HL-60/S4 treated with phorbol 12-myristate 13-acetate at 8.2 ng/mL for 4 days and 3 days (cell line): ENCODE measurements around the gene PRKCD.

Source experiments
- in situ Hi-C: fragments of 300-500 bp; cut with MboI; formaldehyde crosslinking; loops from 2 replicates; pipeline ENCODE4 v1.15.0; 2022; ENCODE audit warnings: low sequenced_read_pairs

Gene PRKCD

DNA sequence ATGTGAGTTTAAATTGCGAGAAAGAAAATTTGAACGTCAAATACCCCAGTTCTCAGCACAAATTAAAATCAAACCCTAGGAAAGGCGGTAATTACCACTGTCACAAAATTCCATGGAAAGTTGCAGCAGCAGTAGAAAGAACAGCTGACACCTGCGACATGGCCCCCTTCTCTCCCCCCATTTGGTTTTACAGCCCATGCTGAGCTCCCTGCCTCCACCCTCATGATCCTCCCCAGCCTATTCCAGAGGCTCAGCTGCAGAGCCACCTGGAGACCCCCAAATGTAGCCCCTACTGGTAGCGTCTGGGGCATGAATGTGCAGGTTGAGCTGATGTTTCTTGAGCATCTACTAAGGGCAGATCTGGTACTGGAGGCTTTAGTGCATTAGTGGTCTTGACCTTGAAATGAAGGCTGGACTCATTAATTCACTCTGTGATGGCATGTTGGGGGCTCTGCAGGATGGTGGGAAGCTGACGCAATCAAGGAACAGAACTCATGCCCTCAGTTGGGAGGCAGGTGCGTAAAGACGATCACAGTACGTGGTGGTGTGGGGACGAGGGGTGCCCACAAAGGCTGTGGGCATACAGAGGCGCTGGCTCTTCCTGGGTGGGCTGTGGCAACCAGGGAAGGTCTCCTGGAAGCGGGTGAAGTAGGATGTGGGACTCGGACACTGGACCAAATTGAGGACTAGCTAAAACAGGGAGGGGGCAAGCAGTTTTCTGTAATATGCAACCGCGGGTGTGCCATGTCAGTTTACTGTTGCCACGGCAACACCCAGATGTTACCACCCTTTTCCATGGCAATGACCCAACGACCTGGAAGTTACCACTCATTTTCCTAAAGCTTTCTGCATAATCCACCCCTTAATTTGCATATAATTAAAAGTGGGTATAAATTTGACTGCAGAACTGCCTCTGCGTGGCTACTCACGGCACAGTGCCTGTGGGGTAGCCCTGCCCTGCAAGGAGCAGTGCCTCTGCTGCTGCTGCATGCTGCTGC is 39.8 kb downstream of the PRKCD start:
- in situ Hi-C loops = no loop called here

- in situ Hi-C loops = no loop called here
Measured at GRCh38 chr3:53202331-53203015, 41.5 kb downstream of the PRKCD start.

DNA sequence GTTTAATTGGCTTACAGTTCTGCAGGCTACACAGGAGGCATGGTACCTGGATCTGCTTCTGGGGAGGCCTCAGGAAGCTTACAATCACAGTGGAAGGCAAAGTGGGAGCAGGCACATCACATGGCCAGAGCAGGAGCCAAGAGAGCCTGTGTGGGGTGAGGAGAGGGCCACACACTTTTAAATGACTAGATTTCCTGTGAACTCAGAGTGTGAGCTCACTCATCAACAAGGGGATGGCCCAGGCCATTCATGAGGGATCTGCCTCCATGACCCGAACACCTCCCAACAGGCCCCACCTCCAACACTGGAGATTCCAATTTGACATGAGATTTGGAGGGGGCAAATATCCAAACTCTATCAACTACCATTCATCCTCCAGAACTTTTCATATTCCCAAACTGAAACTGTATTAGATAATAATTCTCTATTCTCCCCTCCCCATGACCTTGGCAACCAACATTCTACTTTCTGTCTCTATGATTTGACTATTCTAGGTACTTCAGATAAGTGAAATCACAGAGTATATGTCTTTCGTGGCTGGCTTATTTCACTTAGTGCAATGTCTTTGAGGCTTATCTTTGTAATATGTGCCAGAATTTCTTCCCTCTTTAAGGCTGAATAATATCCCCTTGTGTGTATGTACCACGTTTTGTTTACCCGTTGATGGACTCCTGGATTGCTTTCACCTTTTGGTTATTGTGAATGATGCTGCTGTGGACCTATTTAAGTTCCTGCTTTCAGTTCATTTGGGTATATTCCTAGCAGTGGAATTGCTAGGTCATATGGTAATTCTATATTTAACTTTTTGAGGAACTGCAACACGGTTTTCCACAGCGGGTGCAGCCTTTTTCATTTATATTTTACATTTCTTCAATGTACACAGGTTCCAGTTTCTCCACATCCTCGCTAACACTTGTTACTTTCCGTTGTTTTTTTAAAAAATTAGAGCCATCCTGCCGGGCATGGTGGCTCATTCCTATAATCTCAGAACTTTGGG is 51.0 kb downstream of the PRKCD start:
- in situ Hi-C loops = no loop called here

DNA sequence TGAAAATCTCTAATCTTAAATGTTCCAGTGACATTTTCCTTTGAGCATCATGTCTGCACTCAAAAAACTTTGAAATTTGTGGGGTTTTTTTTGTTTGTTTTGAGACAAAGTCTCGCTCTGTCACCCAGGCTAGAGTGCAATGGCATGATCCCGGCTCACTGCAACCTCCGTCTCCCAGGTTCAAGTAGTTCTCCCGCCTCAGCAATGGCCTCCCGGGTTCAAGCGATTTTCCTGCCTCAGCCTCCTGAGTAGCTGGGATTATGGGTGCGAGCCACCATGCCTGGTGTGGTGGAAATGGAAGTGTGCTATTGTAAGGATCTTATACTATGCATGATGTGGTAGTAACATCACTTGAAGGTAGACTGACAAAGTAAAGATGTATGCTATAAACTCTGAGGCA is 52.3 kb downstream of the PRKCD start:
- in situ Hi-C loops = no loop called here

GRCh38 chr3:53215816-53216215 is 54.8 kb downstream of the PRKCD start:
- in situ Hi-C loops = no loop called here

DNA sequence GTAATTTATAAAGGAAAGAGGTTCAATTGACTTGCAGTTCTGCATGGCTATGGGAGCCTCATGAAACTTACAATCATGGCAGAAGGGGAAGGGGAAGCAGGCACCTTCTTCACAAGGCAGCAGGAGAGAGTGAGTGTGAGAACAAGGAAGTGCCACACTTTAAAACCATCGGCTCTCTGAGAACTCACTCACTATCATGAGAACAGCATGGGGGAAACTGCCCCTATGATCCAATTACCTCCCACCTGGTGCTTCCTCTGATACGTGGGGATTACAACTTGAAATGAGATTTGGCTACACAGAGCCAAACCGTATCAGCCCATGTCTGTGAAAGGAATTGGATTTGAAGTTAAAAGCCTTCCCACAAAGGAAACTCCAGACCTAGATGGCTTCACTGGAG is 55.7 kb downstream of the PRKCD start:
- in situ Hi-C loops = no loop called here

DNA sequence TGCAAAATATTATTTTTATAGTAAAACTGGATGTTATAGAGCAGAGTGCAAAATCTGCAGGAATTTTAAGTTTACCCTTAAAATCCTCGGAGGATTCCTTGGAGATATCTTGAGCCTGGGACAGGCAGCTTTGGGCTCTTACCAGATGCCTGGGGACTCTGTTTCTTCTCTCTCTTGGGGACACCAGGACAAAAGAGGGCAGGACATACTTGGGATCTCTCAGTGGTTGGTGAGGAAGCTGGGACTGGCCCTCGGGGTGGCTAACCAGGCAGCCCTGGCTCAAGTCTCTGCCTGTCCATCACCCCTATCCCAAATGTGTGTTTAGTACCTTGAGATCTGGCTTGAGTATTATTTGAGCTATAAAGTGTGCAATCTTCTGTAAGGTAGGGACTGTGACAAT is 56.2 kb downstream of the PRKCD start:
- in situ Hi-C loops = no loop called here

- in situ Hi-C loops = no loop called here
Measured at GRCh38 chr3:53218131-53218530, 57.1 kb downstream of the PRKCD start.

GRCh38 chr3:53219895-53220483 is 59.0 kb downstream of the PRKCD start:
- in situ Hi-C loops = no loop called here

GRCh38 chr3:53221345-53221744 is 60.3 kb downstream of the PRKCD start:
- in situ Hi-C loops = no loop called here

DNA sequence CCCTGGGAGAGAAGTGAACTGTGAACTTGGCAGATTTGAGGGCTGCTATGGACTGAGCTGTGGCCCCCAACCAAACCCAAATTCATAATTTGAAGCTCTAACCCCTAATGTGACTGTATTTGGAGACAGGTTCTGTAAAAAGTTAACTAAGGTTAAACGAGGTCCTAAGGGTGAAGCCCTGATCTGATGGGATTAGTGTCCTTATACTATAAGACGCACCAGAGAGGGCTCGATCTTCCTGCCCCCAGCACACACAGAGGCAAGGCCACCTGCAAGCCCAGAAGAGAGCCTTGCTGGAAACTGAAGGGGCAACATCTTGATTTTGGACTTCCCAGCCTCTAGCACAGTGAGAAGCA is 60.8 kb downstream of the PRKCD start:
- in situ Hi-C loops = no loop called here

- in situ Hi-C loops = no loop called here
Measured at GRCh38 chr3:53222183-53222901, 61.3 kb downstream of the PRKCD start.

GRCh38 chr3:53223025-53223424 is 62.0 kb downstream of the PRKCD start:
- in situ Hi-C loops = no loop called here

- in situ Hi-C loops = no loop called here
Measured at GRCh38 chr3:53223541-53223966, 62.5 kb downstream of the PRKCD start.

DNA sequence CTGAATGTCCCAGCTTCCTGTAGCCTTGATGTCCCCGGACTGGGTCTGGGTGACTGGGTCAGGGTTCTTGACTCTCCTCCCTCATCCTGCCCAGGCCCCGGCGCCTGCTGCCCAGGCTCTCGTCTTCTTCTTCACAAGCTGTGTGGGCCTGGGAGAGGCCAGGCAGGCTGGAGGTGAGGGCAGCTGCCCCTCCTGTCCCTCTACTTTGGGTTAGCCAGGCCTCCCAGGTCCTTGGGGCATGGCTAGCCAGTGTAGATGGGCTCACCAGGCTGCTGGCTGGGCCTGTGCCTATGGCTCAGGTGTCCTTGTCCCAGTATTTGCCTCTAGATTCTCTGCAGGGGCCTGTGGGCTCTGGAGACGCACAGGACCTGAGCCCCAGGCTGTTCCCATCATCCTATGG is 63.0 kb downstream of the PRKCD start:
- in situ Hi-C loops = no loop called here

GRCh38 chr3:53224536-53224935 is 63.5 kb downstream of the PRKCD start:
- in situ Hi-C loops = no loop called here

DNA sequence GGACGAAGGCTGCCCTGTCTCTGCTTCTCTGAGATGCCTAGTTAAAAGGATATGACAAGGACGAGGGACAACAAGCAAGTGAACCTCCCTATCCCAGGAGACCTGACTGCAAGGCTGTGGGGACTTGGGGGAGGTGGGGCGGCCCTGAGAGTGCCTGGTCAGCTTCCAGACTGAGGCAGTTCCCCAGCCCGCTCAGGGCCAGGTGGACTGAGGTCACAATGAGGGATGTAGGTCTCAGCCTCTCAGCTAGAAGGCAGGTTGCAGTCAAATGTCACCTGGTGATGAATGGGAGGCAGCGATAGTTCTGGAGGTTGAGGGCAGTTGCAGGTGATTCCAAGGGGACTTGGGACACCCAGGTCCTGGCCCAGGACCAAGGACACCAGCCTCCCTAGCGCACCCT is 64.2 kb downstream of the PRKCD start:
- in situ Hi-C loops = no loop called here

DNA sequence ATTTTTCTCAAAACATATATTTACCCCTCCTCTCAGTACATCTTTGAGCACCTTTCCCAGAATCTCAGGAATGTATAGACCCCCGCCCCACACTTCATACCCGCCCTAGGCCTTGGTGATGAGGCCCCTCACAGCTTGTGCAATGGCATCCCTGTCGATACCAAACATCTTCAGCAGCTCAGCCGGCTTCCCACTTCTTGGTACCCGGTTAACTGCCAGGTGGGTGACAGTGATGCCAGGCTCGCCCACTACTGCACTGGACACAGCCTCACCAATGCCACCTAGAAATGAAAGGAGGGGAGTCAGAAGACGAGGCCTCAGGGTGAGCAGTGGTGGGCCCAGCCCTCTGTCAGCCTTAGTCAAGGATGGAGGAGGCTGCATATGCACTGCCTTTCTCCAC is 64.6 kb downstream of the PRKCD start:
- in situ Hi-C loops = no loop called here

- in situ Hi-C loops = no loop called here
Measured at GRCh38 chr3:53226142-53226840, 65.3 kb downstream of the PRKCD start.
